Endodermal cell (in vitro differentiated cells): ENCODE measurements around the gene CLTCL1. TPM values are rescaled to one million over a fixed set of nuclear protein-coding genes. Genes with fewer than 3 reads are reported as not detected.

Experiments
- DNase-seq: peaks from one replicate; pipeline ENCODE4 v3.0.0-alpha.2; 2017
- H3K27ac ChIP-seq: 2 replicates; pipeline ENCODE4 v1.5.1; 2013; ENCODE audit warnings: mild to moderate bottlenecking, low read depth, low read length, moderate library complexity
- H3K27me3 ChIP-seq: 2 replicates; pipeline ENCODE4 v1.6.1; 2013; ENCODE audit warnings: mild to moderate bottlenecking, low read length, moderate library complexity; ENCODE audit not compliant: insufficient read depth, control insufficient read depth, poor library complexity, severe bottlenecking
- H3K36me3 ChIP-seq: 2 replicates; pipeline ENCODE4 v1.7.0; 2013; ENCODE audit warnings: mild to moderate bottlenecking, low read length, moderate library complexity; ENCODE audit not compliant: control insufficient read depth, insufficient read depth
- H3K4me1 ChIP-seq: one replicate; pipeline ENCODE4 v1.7.0; 2013; ENCODE audit warnings: low read length; ENCODE audit not compliant: control insufficient read depth, insufficient read depth
- H3K4me3 ChIP-seq: 2 replicates; pipeline ENCODE4 v1.5.1; 2013; ENCODE audit warnings: mild to moderate bottlenecking, low read length, moderate library complexity
- H3K9ac ChIP-seq: 2 replicates; pipeline ENCODE4 v1.6.1; 2013; ENCODE audit warnings: mild to moderate bottlenecking, low read length, moderate library complexity; ENCODE audit not compliant: poor library complexity, severe bottlenecking; ENCODE audit errors: extremely low read depth
- H3K9me3 ChIP-seq: 2 replicates; pipeline ENCODE4 v1.6.1; 2013; ENCODE audit warnings: mild to moderate bottlenecking, low read length, moderate library complexity; ENCODE audit not compliant: control insufficient read depth
- H3K27ac Mint-ChIP-seq: 2 replicates; pipeline ENCODE4 v1.8.0; 2020; ENCODE audit warnings: mixed read lengths
- H3K27me3 Mint-ChIP-seq: 2 replicates; pipeline ENCODE4 v1.8.0; 2021; ENCODE audit warnings: mild to moderate bottlenecking, mixed read lengths; ENCODE audit not compliant: insufficient read depth
- H3K36me3 Mint-ChIP-seq: 2 replicates; pipeline ENCODE4 v1.8.0; 2020; ENCODE audit warnings: low read depth, mixed read lengths
- H3K4me1 Mint-ChIP-seq: 2 replicates; pipeline ENCODE4 v1.8.0; 2020; ENCODE audit warnings: mixed read lengths
- H3K4me3 Mint-ChIP-seq: 2 replicates; pipeline ENCODE4 v1.8.0; 2020; ENCODE audit warnings: mild to moderate bottlenecking, moderate library complexity, mixed read lengths
- H3K9me3 Mint-ChIP-seq: 2 replicates; pipeline ENCODE4 v1.8.0; 2020; ENCODE audit warnings: mild to moderate bottlenecking, mixed read lengths
- WGBS, 2 experiments: methylation state at CpG; one replicate each; pipeline versions ENCODE4 v1.1.5 to v1.1.7; 2013; ENCODE audit warnings: missing lambda C conversion rate in 2 of 2, mixed read lengths in 1 of 2; ENCODE audit not compliant: insufficient coverage in 1 of 2, insufficient read length in 1 of 2; 5-methylcytosine and 5-hydroxymethylcytosine counted together
- total RNA-seq, 2 donors: library from RNA; stranded (reverse); fragmentation: NEBNext Ultra II Directional in 1 of 2; extraction: Animal tissue kit (Norgen Biotek cat#: 25700) in 1 of 2; gene quantifications; 2 replicates in 1 of 2; 3 replicates in 1 of 2; pipeline ENCODE4 v1.2.1, GENCODE V29; 2021
- TF ChIP-seq, protein P1 (sequence below): fragments of 200-600 bp; sonication (generic); conservative IDR thresholded peaks from 2 replicates; pipeline ENCODE4 v1.5.0; 2021; ENCODE audit warnings: antibody characterized with exemption, mild to moderate bottlenecking

CLTCL1 gene
- total RNA-seq, 2 donors from 2014 or later = 11.8 to 14.4 TPM

DNA sequence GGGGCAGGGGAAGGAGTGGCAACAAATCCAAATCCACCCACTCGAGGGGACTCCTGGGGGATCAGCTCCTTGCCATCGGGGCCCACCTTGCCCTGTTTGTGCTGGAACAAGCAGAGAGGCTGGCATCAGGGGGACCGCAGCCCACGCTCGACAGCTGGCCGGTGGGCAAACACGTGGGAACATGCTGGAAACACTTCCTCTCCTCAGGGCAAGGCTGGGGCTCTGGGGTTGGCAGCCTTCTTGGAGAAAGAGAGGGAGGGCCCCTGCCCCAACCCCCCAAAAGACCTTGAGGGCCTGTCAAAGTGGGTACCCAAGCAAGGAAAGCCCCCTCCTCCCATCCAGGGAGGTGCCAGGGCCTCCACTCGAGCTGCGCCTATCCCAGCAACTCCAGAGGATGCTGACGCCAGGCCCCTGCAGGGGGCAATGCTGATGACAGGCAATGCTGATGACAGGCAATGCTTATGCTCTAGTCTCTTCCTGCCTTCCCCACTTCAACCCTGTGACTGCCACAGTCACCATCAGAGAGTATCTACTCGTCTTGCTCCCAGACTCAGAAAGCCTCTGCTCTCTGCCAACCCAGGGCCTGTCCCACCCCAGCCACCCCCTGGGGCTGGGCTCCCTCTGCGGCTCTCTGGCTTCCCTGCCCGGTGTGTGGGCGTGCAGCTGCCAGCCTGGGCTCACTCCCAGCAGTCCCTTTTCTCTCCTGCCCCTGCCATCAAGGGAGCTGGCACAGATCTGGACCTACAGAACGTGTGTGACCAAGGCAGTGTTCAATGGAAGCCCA is 153.1 kb downstream of the CLTCL1 start:
- Histone ChIP-seq H3K27me3 (no peaks in the 10 kb centered on the region), H3K4me3 (no peak overlapping the region), H3K36me3 (peaks cover 69% of the 10 kb centered on the region), H3K27ac (no peak overlapping the region), H3K9ac (no peak overlapping the region), H3K9me3 (no peaks in the 10 kb centered on the region), H3K4me1 (no peaks in the 10 kb centered on the region)
- Mint-ChIP-seq H3K9me3 (no peaks in the 10 kb centered on the region), H3K4me3 (no peak overlapping the region), H3K36me3 (peaks cover 54% of the 10 kb centered on the region), H3K4me1 (no peaks in the 10 kb centered on the region), H3K27me3 (no peaks in the 10 kb centered on the region), H3K27ac (no peak overlapping the region)
- DNase-seq = no peak
- TF ChIP-seq, protein P1, sequence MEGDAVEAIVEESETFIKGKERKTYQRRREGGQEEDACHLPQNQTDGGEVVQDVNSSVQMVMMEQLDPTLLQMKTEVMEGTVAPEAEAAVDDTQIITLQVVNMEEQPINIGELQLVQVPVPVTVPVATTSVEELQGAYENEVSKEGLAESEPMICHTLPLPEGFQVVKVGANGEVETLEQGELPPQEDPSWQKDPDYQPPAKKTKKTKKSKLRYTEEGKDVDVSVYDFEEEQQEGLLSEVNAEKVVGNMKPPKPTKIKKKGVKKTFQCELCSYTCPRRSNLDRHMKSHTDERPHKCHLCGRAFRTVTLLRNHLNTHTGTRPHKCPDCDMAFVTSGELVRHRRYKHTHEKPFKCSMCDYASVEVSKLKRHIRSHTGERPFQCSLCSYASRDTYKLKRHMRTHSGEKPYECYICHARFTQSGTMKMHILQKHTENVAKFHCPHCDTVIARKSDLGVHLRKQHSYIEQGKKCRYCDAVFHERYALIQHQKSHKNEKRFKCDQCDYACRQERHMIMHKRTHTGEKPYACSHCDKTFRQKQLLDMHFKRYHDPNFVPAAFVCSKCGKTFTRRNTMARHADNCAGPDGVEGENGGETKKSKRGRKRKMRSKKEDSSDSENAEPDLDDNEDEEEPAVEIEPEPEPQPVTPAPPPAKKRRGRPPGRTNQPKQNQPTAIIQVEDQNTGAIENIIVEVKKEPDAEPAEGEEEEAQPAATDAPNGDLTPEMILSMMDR = no peak
- 89 to 91% methylated on average over 8 to 15 of the region's 15 CpGs for WGBS, 2 experiments

DNA sequence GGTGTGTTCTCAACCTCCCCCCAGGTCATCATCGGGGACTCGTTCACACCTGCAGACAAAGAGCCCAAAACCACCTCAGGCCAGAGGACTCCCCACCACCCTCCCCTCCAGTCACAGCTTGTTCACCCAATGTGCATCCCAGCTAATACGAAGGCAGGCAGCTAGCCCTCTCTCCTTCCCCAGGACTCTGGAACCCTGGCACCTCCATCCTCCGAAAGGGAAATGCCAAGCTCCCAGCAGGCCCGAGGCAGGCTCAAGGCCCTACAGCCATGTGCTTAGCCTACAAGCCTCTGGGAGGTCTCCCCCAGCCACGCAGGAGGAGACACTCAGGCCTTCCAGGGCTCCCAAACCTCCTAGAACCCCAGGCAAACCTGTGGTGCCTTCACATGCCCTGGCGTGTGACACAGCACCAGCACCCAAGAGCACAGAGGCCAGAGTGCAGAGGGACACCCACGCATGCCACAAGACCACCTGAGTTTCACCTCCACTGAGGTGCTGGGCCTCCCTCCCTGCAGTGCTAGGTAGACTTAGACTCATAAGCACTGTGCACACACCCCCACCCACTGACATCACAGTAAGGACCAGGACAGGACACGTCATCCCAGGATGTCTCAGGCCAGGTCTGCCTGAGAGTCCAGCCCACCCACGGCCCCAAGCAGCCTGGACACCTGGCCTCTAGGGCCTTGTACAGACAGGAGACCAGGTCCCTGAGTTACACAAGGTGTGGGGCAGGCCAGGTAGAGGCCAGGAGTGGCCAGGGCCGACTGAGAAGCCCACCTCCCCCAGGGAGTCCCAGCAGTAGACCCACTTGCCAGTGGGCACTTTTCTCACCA is 153.9 kb downstream of the CLTCL1 start:
- no peak for DNase-seq
- TF ChIP-seq, protein P1 = no peak
- Histone ChIP-seq H3K9ac (no peak overlapping the region), H3K4me3 (no peak overlapping the region), H3K27me3 (no peaks in the 10 kb centered on the region), H3K36me3 (peaks cover 69% of the 10 kb centered on the region), H3K4me1 (no peaks in the 10 kb centered on the region), H3K27ac (no peak overlapping the region), H3K9me3 (no peaks in the 10 kb centered on the region)
- peaks cover 52% of the 10 kb centered on the region for H3K36me3 Mint-ChIP-seq
- no peaks in the 10 kb centered on the region for H3K27me3 Mint-ChIP-seq
- H3K4me1 Mint-ChIP-seq = no peaks in the 10 kb centered on the region
- H3K27ac Mint-ChIP-seq = no peak overlapping the region
- 92% methylated on average over 6 to 11 of the region's 11 CpGs for WGBS, 2 experiments
- H3K9me3 Mint-ChIP-seq = no peaks in the 10 kb centered on the region
- no peak overlapping the region for H3K4me3 Mint-ChIP-seq

DNA sequence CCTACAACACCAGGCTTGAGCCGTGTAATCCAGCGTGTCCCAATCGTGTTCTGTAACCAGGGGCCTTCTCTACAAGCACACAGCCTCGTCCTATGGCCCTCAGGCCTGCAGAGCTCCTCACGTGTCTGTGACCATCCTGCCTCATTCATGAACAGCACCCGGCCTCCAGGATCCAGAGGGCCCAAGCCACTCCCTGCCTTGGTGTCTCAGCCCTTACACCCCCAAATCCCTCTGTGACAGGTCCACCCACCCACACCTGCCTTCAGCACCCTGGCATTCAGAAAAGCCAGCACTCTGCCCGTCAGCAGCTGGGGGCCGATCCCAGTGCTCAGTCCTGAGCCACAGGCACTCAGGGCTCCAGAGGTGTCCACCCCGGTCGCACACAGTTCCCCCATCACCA is 154.6 kb downstream of the CLTCL1 start:
- Histone ChIP-seq H3K4me1 (no peaks in the 10 kb centered on the region), H3K9ac (no peak overlapping the region), H3K27me3 (no peaks in the 10 kb centered on the region), H3K36me3 (peaks cover 62% of the 10 kb centered on the region), H3K27ac (no peak overlapping the region), H3K9me3 (no peaks in the 10 kb centered on the region), H3K4me3 (no peak overlapping the region)
- H3K4me1 Mint-ChIP-seq = no peaks in the 10 kb centered on the region
- H3K27me3 Mint-ChIP-seq = no peaks in the 10 kb centered on the region
- H3K36me3 Mint-ChIP-seq = peaks cover 55% of the 10 kb centered on the region
- H3K27ac Mint-ChIP-seq = no peak overlapping the region
- no peaks in the 10 kb centered on the region for H3K9me3 Mint-ChIP-seq
- H3K4me3 Mint-ChIP-seq = no peak overlapping the region
- TF ChIP-seq, protein P1 = no peak
- no peak for DNase-seq
- 92 to 98% methylated on average over 8 to 10 of the region's 10 CpGs for WGBS, 2 experiments
